T-helper 1 cell treated with Interleukin-12 subunit alpha and Interleukin-12 subunit beta and Interleukin-4 antibody, amounts not matched to agents 30 μg/mL and 1 μg/mL, for 36 hours (primary cell): ENCODE data around the gene CACTIN.
"Not testable (repeated sequence)": the region's sequence is repeated elsewhere in the genome, so short reads cannot be mapped to it uniquely, and the experiment has no call there.

Experiments
- H3K27ac Mint-ChIP-seq: one replicate; pipeline ENCODE4 v1.8.0; 2021; ENCODE audit warnings: mild to moderate bottlenecking, mixed read lengths
- H3K27me3 Mint-ChIP-seq: one replicate; pipeline ENCODE4 v1.8.0; 2021; ENCODE audit warnings: low read depth, mixed read lengths
- H3K36me3 Mint-ChIP-seq: one replicate; pipeline ENCODE4 v1.8.0; 2021; ENCODE audit warnings: low read depth, mixed read lengths
- H3K4me1 Mint-ChIP-seq: one replicate; pipeline ENCODE4 v1.8.0; 2021; ENCODE audit warnings: low read depth, mixed read lengths
- H3K4me3 Mint-ChIP-seq: one replicate; pipeline ENCODE4 v1.8.0; 2021; ENCODE audit warnings: mild to moderate bottlenecking, moderate library complexity, mixed read lengths
- H3K9me3 Mint-ChIP-seq: one replicate; pipeline ENCODE4 v1.8.0; 2021; ENCODE audit warnings: mixed read lengths

The CACTIN gene

GRCh38 chr19:3589949-3590348, 36.6 kb downstream of the CACTIN start:
- H3K9me3 Mint-ChIP-seq, result peaks cover 4% of the 10 kb centered on the region
- no peaks in the 10 kb centered on the region for H3K27me3 Mint-ChIP-seq
- no peak overlapping the region for H3K4me3 Mint-ChIP-seq
- no peaks in the 10 kb centered on the region for H3K36me3 Mint-ChIP-seq
- H3K27ac Mint-ChIP-seq, result no peak overlapping the region
- no peaks in the 10 kb centered on the region for H3K4me1 Mint-ChIP-seq

DNA sequence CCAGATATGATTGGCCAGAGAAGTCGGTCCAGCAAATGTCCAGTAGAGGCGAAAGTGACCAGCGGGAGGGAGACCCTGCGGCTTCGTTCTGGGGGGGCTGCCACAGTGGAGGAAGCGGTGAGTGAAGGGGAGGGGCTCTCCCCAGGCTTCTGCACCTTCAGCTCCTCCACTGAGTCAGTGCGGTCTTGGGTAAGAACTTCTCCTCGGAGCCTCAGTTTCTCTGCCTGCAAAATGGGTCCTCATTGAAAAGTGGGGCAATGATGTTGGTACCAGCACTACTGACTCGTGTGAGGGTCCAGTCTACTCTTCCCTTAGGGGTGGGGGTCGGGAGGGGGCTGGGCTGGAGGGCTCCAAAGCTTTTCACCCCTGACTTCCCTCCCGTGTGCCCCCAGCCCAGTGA, 37.2 kb downstream of the CACTIN start:
- Mint-ChIP-seq H3K4me3 (no peak overlapping the region), H3K27ac (no peak overlapping the region), H3K36me3 (no peaks in the 10 kb centered on the region), H3K4me1 (no peaks in the 10 kb centered on the region), H3K9me3 (peaks cover 4% of the 10 kb centered on the region), H3K27me3 (no peaks in the 10 kb centered on the region)

DNA sequence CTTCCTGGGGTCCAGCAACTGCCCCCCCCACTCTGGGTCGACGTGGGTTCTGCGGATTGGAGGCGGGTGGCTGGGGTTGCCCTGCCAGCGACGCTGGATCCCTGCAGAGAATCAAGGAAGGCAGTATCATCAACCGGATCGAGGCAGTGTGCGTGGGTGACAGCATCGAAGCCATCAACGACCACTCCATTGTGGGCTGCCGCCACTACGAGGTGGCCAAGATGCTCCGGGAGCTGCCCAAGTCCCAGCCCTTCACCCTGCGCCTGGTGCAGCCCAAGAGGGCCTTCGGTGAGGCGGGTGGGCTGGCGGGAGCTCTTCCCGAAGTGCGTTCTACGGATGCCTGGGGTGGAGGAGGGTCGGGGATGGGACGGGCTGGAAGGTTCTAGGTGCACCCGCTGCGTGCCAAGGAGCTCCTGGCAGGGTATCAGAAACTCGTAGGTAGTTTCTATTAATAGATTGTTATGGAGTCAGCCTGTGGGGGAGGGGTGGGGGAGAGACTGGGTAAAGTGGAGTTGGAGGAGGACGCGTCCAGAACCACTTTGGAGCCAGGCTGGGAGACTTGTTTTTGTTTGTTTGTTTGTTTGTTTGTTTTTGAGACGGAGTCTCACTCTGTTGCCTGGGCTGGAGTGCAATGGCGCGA, 39.8 kb downstream of the CACTIN start:
- peaks cover 4% of the 10 kb centered on the region for H3K9me3 Mint-ChIP-seq
- no peak overlapping the region for H3K4me3 Mint-ChIP-seq
- H3K36me3 Mint-ChIP-seq, result no peaks in the 10 kb centered on the region
- no peak overlapping the region for H3K27ac Mint-ChIP-seq
- no peaks in the 10 kb centered on the region for H3K27me3 Mint-ChIP-seq
- no peaks in the 10 kb centered on the region for H3K4me1 Mint-ChIP-seq

GRCh38 chr19:3586127-3586626, 40.4 kb downstream of the CACTIN start:
- Mint-ChIP-seq H3K27me3 (no peaks in the 10 kb centered on the region), H3K4me1 (no peaks in the 10 kb centered on the region), H3K36me3 (no peaks in the 10 kb centered on the region), H3K4me3 (no peak overlapping the region), H3K27ac (no peak overlapping the region), H3K9me3 (peaks cover 4% of the 10 kb centered on the region)

DNA sequence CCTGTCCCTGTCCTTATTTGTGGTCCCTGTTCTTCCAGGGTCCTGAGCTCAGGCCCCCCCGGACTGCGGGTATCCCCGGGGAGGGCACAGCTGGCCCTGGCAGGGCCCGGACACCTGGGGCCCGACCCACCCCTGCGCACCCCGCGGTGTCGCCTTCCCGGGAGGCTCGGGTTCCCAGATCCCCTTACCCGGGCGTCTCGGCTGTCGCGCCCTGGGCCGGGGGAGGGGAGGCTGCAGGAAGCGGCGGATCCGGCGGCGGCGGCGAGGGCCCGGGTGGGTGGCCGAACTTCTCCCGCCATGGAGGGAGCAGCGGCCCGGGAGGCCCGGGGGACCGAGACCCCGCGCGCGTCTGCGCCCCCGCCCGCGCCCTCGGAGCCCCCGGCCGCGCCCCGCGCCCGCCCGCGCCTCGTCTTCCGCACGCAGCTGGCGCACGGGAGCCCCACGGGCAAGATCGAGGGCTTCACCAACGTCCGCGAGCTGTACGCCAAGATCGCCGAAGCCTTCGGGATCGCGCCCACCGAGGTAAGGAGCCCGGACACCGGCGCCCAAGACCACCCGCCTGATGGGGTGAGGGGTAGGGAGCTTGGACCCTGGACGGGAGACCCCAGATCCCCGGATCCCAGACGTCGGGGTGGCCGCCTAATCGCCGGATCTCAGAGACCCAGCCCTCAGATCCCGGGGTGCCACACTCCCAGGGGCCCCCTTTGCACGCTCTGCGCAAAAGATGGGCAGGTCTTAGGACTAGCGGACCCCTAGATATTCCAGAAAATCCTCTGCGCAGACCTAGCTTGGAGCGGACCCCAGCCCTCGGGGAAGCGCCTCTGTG, 41.1 kb downstream of the CACTIN start, which contains the start of gene GIPC3:
Gene GIPC3, plus strand, starts transcription at position 178 of the 826 bp plus-strand sequence. Its CDS starts 120 bp downstream, at position 298.
- H3K4me3 Mint-ChIP-seq, result no peak within 1 kb of the TSS
- H3K9me3 Mint-ChIP-seq, result no peaks in the 10 kb centered on the region
- H3K36me3 Mint-ChIP-seq, result no peaks in the 10 kb centered on the region
- no peaks in the 10 kb centered on the region for H3K27me3 Mint-ChIP-seq
- H3K4me1 Mint-ChIP-seq, result no peaks in the 10 kb centered on the region
- no peak within 1 kb of the TSS for H3K27ac Mint-ChIP-seq

DNA sequence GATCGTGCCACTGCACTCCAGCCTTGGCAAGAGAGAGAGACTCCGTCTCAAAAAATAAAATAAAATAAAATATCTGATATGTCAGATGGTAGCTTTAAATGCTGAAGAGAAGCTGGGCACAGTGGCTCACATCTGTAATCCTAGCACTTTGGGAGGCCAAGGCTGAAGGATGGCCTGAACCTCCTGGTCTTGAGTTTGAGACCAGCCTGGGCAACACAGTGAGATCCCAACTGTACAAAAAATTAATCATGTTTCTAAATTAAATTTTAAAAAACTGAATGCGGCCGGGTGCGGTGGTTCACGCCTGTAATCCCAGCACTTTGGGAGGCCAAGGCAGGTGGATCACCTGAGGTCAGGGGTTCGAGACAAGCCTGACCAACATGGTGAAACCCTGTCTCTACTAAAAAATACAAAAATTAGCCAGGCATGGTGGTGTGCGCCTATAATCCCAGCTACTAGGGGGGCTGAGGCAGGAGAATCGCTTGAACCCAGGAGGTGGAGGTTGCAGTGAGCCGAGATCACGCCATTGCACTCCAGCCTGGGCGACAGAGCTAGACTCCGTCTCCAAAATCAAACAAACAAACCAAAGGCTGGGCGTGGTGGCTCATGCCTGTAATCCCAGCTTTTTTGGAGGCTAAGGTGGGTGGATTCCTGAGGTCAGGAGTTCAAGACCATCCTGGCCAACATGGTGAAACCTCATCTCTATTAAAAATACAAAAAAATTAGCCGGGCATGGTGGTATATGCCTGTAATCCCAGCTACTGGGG, 42.4 kb downstream of the CACTIN start:
- H3K4me3 Mint-ChIP-seq, H3K27me3 Mint-ChIP-seq, H3K4me1 Mint-ChIP-seq, H3K36me3 Mint-ChIP-seq, H3K9me3 Mint-ChIP-seq, H3K27ac Mint-ChIP-seq: not testable (repeated sequence)

GRCh38 chr19:3581792-3582191, 44.8 kb downstream of the CACTIN start:
- not testable (repeated sequence) for H3K27ac Mint-ChIP-seq, H3K4me1 Mint-ChIP-seq, H3K9me3 Mint-ChIP-seq, H3K36me3 Mint-ChIP-seq, H3K4me3 Mint-ChIP-seq, H3K27me3 Mint-ChIP-seq

- Mint-ChIP-seq H3K4me1 (peaks cover 1% of the 10 kb centered on the region), H3K27ac (no peak overlapping the region), H3K36me3 (peaks cover 2% of the 10 kb centered on the region), H3K27me3 (no peaks in the 10 kb centered on the region), H3K9me3 (no peaks in the 10 kb centered on the region), H3K4me3 (no peak overlapping the region)
Observed at GRCh38 chr19:3580156-3580934, 46.2 kb downstream of the CACTIN start.

DNA sequence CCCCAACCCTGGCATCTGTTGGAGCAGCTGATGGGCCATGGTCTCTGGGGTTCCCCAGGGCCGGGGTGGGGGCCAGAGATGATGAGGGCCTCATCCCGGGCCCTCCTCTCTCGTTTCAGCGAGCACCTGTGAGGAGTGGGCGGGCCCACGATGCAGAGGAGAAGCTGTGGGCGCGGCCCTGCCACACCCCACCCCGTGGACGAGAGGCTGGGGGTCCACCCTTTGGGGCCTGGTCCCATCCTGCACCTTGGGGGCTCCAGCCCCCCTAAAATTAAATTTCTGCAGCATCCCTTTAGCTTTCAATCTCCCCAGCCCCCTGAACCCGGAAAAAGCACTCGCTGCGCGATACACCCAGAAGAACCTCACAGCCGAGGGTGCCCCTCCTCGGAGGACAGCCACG, 48.2 kb downstream of the CACTIN start:
- Mint-ChIP-seq H3K27me3 (no peaks in the 10 kb centered on the region), H3K27ac (no peak overlapping the region), H3K4me1 (peaks cover 2% of the 10 kb centered on the region), H3K9me3 (no peaks in the 10 kb centered on the region), H3K36me3 (peaks cover 9% of the 10 kb centered on the region), H3K4me3 (no peak overlapping the region)

DNA sequence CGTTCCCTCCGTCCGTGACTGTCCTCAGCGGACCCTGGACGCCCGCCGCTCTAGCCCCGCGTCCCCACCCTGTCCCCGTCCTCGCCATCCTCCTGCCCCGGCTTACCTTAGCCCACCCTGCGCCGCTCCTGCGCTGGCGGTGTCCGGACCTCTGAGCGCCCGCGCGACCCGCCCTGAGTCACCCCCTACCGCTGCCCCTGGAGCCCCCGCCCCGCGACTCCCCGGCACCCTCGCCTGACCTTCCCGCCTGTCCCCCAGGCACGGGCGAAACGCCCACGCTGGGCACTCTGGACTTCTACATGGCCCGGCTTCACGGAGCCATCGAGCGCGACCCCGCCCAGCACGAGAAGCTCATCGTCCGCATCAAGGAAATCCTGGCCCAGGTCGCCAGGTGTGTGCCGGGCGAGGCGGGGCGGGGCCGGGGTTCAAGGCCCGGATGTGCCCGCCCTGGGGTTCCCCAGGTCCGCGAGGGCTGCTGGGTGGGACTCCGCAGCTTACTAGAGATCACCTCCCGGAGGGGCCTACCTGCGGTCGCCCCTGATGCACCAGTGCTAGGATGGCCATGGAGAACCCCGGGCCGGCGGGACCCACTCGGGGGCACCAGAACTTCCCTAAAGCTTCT, 48.8 kb downstream of the CACTIN start:
- no peaks in the 10 kb centered on the region for H3K27me3 Mint-ChIP-seq
- H3K9me3 Mint-ChIP-seq, result no peaks in the 10 kb centered on the region

DNA sequence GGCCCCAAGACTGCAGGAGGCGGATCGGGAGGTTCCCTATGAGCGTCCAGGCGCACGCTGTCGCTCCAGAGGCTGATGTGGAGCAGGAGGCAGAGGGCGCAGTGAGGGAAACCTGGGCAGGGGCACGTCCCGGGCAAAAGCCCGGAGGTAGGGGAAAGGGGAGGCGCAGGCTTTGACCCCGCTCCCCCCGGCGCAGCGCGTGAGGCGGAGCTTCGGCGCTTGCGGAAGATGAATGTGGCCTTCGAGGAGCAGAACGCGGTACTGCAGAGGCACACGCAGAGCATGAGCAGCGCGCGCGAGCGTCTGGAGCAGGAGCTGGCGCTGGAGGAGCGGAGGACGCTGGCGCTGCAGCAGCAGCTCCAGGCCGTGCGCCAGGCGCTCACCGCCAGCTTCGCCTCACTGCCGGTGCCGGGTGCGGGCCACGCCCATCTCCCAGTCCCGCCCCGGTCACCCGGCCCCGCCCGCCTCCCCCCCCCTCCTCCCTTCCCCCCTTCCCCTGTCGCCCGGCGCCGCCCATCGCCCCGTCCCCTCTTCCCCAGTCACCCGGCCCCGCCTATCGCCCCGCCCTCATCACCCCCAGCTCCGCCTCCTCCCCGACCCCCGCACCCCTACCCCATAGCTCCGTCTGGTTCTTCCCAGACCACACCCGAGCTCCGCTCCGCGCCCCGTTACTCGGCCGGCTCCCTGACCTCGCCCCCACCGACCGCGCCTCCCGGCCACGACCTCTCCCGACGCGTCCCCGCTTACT, 49.7 kb downstream of the CACTIN start:
- Mint-ChIP-seq H3K4me3 (no peak overlapping the region), H3K36me3 (peaks cover 9% of the 10 kb centered on the region), H3K27me3 (no peaks in the 10 kb centered on the region), H3K27ac (no peak overlapping the region), H3K9me3 (no peaks in the 10 kb centered on the region), H3K4me1 (peaks cover 2% of the 10 kb centered on the region)

More for the DNA sequence above, 48.8 kb downstream of the CACTIN start:
- peaks cover 2% of the 10 kb centered on the region for H3K4me1 Mint-ChIP-seq
- peaks cover 9% of the 10 kb centered on the region for H3K36me3 Mint-ChIP-seq
- H3K27ac Mint-ChIP-seq, result no peak overlapping the region
- no peak overlapping the region for H3K4me3 Mint-ChIP-seq

DNA sequence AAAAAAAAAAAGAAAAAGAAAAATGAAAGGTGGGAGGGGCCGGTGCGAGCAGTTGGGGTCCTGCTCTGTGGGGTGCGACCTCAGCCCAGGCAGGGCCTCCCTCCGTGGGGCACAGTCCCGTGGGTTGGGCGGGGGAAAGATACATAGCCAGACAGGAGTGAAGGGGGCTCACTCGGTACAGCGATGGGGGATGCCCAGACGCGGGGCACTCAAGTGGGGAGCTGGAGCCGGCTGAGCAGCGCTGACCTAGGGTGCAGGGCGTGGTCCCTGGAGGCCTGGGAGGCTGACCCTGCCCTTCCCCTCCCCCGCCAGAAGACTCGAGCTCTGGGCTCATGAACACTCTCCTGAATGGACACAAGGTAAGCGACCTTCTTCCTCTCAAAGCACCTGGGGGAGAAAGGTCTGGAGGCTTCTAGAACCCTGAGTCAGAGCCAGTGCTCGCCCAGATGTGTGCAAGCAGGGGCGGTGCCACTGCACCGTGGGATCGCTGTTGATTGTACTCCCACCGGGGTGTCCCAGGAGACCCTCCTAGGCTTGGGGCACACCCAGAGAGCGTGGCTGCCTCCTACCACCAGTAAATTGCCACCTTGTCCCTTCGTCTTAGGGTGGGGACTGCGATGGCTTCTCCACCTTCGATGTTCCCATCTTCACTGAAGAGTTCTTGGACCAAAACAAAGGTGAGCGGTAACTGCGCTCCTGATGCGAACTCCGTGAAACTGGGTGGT, 50.5 kb downstream of the CACTIN start:
- Mint-ChIP-seq H3K36me3 (peaks cover 9% of the 10 kb centered on the region), H3K27ac (no peak overlapping the region), H3K4me1 (peaks cover 5% of the 10 kb centered on the region), H3K9me3 (no peaks in the 10 kb centered on the region), H3K4me3 (no peak overlapping the region), H3K27me3 (no peaks in the 10 kb centered on the region)
